ENCODE measurements around the gene PCCA.

GRCh38 chr13:100333141-100333540, 244.2 kb downstream of the PCCA start:
- no peak for TF ChIP-seq CTCF (IDR thresholded peaks at IDR 0.05)
- no peak for TF ChIP-seq POLR2A (IDR thresholded peaks at IDR 0.05; ENCODE audit: low read depth)

Data from esophagus muscularis mucosa (tissue), 3 donors.